OCI-LY7 (cell line): Measurements from ENCODE around the gene PGD. TPM values are rescaled to one million over a fixed set of nuclear protein-coding genes. Genes with fewer than 3 reads are reported as not detected.

Experiments used
- BruUV-seq: library from RNA; stranded (reverse); fragments of 400-500 nt; replicated peaks from 2 replicates; lab custom pipeline; 2021; lab: Mats Ljungman, UMichigan
- CTCF ChIA-PET: fragments of 300-600 bp; sonication (Branson Sonifier 250); formaldehyde crosslinking; loops from one replicate; lab custom pipeline; 2022; ENCODE audit warnings: antibody characterized with exemption; ENCODE audit not compliant: unreplicated experiment; lab: Charles Lee
- POLR2A ChIA-PET: fragments of 300-600 bp; sonication (Branson Sonifier 250); formaldehyde crosslinking; loops from one replicate; lab custom pipeline; 2022; ENCODE audit warnings: antibody characterized with exemption; lab: Charles Lee
- DNase-seq: peaks from one replicate; pipeline ENCODE4 v3.0.0-alpha.2; 2015; ENCODE audit warnings: low spot score
- H2AFZ ChIP-seq: fragments of 200-600 bp; sonication (generic), shearing (Covaris generic); 2 replicates; pipeline ENCODE4 v1.6.1; 2014; ENCODE audit warnings: mild to moderate bottlenecking, antibody characterized with exemption, low read length, moderate library complexity
- H3K27ac ChIP-seq: fragments of 200-600 bp; sonication (generic); 2 replicates; pipeline ENCODE4 v1.5.1; 2014; ENCODE audit warnings: mixed run types, low read depth, mild to moderate bottlenecking, moderate library complexity, low read length, inconsistent platforms; ENCODE audit not compliant: poor library complexity, severe bottlenecking
- H3K36me3 ChIP-seq: fragments of 200-600 bp; sonication (generic); 2 replicates; pipeline ENCODE4 v1.6.1; 2014; ENCODE audit warnings: mild to moderate bottlenecking, antibody characterized with exemption, low read length, moderate library complexity, mixed read lengths; ENCODE audit not compliant: insufficient read depth
- H3K4me1 ChIP-seq: fragments of 200-600 bp; sonication (generic); 2 replicates; pipeline ENCODE4 v1.5.1; 2014; ENCODE audit warnings: mild to moderate bottlenecking, low read length; ENCODE audit not compliant: insufficient read depth, poor library complexity, severe bottlenecking
- H3K4me2 ChIP-seq: fragments of 200-600 bp; sonication (generic); 2 replicates; pipeline ENCODE4 v1.6.1; 2014; ENCODE audit warnings: mild to moderate bottlenecking, low read length
- H3K4me3 ChIP-seq: fragments of 200-600 bp; sonication (generic); 2 replicates; pipeline ENCODE4 v1.5.1; 2014; ENCODE audit warnings: mild to moderate bottlenecking, low read depth, low read length; ENCODE audit not compliant: poor library complexity, severe bottlenecking
- H3K79me2 ChIP-seq: fragments of 200-600 bp; sonication (generic); 2 replicates; pipeline ENCODE4 v1.6.1; 2016; ENCODE audit warnings: low read depth, mild to moderate bottlenecking, low read length, moderate library complexity, mixed read lengths; ENCODE audit not compliant: insufficient read depth
- H3K9me2 ChIP-seq: fragments of 200-600 bp; sonication (generic); 2 replicates; pipeline ENCODE4 v1.6.1; 2016; ENCODE audit warnings: mild to moderate bottlenecking, low read length, mixed read lengths; ENCODE audit not compliant: insufficient read depth
- H3K9me3 ChIP-seq: fragments of 200-600 bp; sonication (generic); 2 replicates; pipeline ENCODE4 v1.6.1; 2014; ENCODE audit warnings: mild to moderate bottlenecking, mixed run types, low read length, mixed read lengths
- H4K20me1 ChIP-seq: fragments of 200-600 bp; sonication (generic); 2 replicates; pipeline ENCODE4 v1.6.1; 2014; ENCODE audit warnings: mild to moderate bottlenecking, antibody characterized with exemption, low read length, moderate library complexity, mixed read lengths; ENCODE audit not compliant: insufficient read depth
- EZH2phosphoT487 ChIP-seq: fragments of 200-600 bp; sonication (generic); IDR thresholded peaks from 2 replicates; pipeline ENCODE4 v1.6.1; 2018; ENCODE audit warnings: low read depth, borderline replicate concordance, mild to moderate bottlenecking, mixed run types, antibody characterized with exemption, low read length, moderate library complexity, mixed read lengths
- intact Hi-C: fragments of 100-400 bp; cut with micrococcal nuclease; formaldehyde crosslinking; loops from one replicate; pipeline ENCODE4 v1.10.0; 2022; ENCODE audit not compliant: unreplicated experiment
- total RNA-seq, 2 experiments: library from RNA; depleted of rRNA in 1 of 2; stranded (reverse); fragments of >200 nt in 1 of 2; shearing (Covaris generic) in 1 of 2; gene quantifications; 2 replicates each; pipeline ENCODE4 v1.2.3, GENCODE V29; 2014 to 2022
- TF ChIP-seq, protein P1 (sequence below): fragments of 200-600 bp; sonication (generic); conservative IDR thresholded peaks from 2 replicates; pipeline ENCODE4 v1.5.1; 2014; ENCODE audit warnings: mild to moderate bottlenecking, antibody characterized with exemption, low read length, moderate library complexity, mixed read lengths

PGD gene
- total RNA-seq, 2 experiments from 2014 or later: 69.3 to 157 TPM

DNA sequence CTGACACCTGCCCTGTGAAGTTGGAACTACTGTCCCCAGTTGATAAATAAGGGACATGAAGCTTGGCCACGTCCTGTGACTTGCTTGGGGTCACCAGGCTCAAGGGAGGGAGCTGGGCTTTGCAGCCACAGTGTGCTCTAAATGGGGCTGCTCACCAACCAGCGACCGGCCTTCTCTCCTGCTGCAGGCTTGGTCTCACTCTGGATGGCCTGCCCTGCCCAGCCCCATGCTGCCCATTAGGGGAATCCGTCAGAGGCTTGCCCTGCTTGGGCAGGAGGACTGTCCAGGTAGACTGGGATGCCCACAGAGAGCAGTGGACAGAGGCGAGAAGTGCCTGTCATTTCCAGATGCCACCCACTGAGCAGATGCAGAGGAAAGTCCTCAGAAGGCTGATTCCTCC lies 30.1 kb downstream of the PGD start:
- Histone ChIP-seq H3K4me3 (no peak overlapping the region), H3K4me1 (peaks cover 32% of the 10 kb centered on the region), H3K36me3 (no peaks in the 10 kb centered on the region; the same call in 1 of the 2 replicates), H4K20me1 (no peaks in the 10 kb centered on the region), H2AFZ (no peak overlapping the region), H3K9me2 (no peaks in the 10 kb centered on the region), H3K27ac (no peak overlapping the region), H3K4me2 (no peak overlapping the region), H3K9me3 (no peaks in the 10 kb centered on the region), H3K79me2 (no peaks in the 10 kb centered on the region; the same call in 1 of the 2 replicates)
- no TSS peak for BruUV-seq
- intact Hi-C loops: loop anchor here (1.0 to 2.0 kb wide), 3 partner anchors 52 to 554 kb away; partner anchors contain the start of gene KIF1B
- DNase-seq: no peak
- ChIA-PET CTCF (interaction anchor here (0.6 to 1.4 kb wide), 2 partner anchors 17 to 65 kb away, joined by 3 read pairs; no protein-coding TSS in a partner anchor), POLR2A (no interaction called here)
- TF ChIP-seq, protein P1, sequence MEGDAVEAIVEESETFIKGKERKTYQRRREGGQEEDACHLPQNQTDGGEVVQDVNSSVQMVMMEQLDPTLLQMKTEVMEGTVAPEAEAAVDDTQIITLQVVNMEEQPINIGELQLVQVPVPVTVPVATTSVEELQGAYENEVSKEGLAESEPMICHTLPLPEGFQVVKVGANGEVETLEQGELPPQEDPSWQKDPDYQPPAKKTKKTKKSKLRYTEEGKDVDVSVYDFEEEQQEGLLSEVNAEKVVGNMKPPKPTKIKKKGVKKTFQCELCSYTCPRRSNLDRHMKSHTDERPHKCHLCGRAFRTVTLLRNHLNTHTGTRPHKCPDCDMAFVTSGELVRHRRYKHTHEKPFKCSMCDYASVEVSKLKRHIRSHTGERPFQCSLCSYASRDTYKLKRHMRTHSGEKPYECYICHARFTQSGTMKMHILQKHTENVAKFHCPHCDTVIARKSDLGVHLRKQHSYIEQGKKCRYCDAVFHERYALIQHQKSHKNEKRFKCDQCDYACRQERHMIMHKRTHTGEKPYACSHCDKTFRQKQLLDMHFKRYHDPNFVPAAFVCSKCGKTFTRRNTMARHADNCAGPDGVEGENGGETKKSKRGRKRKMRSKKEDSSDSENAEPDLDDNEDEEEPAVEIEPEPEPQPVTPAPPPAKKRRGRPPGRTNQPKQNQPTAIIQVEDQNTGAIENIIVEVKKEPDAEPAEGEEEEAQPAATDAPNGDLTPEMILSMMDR: no peak
- TF ChIP-seq EZH2phosphoT487: no peak

DNA sequence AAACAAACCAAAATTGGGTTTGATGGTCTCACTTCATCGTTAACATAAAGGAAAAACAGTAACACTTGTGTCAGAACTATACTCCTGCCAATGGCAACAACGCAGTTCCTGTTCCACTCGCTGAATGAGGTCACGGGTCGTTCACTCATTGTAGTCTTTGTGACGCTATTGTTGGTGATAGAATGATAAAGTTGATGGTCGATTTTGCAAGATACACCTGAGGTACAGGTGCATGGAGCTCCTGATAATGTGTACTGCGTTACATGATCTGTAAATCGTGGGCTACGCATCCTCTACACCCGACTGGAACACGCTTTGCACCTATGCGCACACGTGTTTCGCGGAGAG lies 31.0 kb downstream of the PGD start:
- TF ChIP-seq EZH2phosphoT487: no peak
- TF ChIP-seq, protein P1: no peak
- H3K4me2 ChIP-seq: peak overlapping the region; percentile 74
- no peak overlapping the region for H3K27ac ChIP-seq
- H3K36me3 ChIP-seq: no peaks in the 10 kb centered on the region; the same call in 1 of the 2 replicates
- H4K20me1 ChIP-seq: no peaks in the 10 kb centered on the region
- intact Hi-C loops: loop anchor here (1.0 to 2.0 kb wide), 4 partner anchors 42 to 555 kb away; partner anchors contain the start of genes DFFA and KIF1B
- DNase-seq: peak; percentile 17
- H3K9me3 ChIP-seq: no peaks in the 10 kb centered on the region
- H3K4me1 ChIP-seq: peaks cover 32% of the 10 kb centered on the region
- POLR2A ChIA-PET: interaction anchor here (0.6 kb wide), 1 partner anchor 14 kb away, joined by 4 read pairs; no protein-coding TSS in a partner anchor
- H3K79me2 ChIP-seq: no peaks in the 10 kb centered on the region; the same call in 1 of the 2 replicates
- H3K9me2 ChIP-seq: no peaks in the 10 kb centered on the region
- H2AFZ ChIP-seq: peak overlapping the region; percentile 58; the same call in 1 of the 2 replicates
- CTCF ChIA-PET: interaction anchor here (0.6 to 1.2 kb wide), 3 partner anchors 30 to 86 kb away, joined by 3 to 6 read pairs (median 4); no protein-coding TSS in a partner anchor
- no TSS peak for BruUV-seq
- H3K4me3 ChIP-seq: peak overlapping the region; percentile 78
